ENCODE data around the gene OR5A1.
"Not testable (repeated sequence)": the region's sequence is repeated elsewhere in the genome, so short reads cannot be mapped to it uniquely, and the experiment has no call there.

OR5A1 gene

DNA sequence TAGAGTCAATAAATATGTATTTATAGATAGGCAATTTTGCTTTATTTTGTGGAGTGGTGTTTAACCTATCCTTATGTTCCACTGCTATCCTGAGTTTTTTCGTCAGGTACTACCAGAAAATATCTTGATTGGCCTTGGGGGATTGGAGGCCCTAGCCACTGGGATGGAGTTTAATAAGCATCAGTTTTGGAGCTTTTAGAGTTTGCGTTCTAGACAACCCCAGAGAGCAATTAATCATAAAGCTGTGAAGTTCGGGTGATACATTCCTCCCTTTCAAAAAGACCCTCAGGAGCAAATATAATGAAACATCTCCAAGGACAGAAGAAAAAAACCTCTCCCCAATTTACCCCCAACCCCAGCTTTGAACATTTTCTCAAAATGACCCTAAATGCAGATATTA, at the start of gene OR5A1:
Gene OR5A1, plus strand, starts transcription at position 301 of the 400 bp plus-strand sequence. CDS start 6,700 bp downstream, outside the sequence.
- DNase-seq (ENCODE audit: low spot score): no peak

DNA sequence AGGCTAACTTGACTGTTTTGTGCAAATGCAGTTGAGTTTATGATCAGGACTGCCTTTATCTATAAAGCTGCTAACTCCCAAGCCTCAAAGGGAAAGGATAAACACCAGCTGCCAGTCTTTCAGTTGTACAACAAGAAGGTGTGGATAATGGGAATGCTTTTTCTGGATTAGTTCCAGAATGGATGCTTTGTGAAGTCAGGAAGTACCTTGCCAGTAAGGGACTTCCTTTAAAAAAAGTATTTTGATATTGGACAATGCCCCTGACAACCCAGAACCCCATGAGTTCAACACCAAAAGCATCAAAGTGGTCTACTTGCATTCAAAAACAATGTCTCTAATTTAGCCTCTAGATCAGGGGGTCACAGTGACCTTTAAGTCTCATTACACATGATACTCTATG, 42.1 kb upstream of the OR5A1 start:
- no peak for DNase-seq (ENCODE audit: low spot score)

DNA sequence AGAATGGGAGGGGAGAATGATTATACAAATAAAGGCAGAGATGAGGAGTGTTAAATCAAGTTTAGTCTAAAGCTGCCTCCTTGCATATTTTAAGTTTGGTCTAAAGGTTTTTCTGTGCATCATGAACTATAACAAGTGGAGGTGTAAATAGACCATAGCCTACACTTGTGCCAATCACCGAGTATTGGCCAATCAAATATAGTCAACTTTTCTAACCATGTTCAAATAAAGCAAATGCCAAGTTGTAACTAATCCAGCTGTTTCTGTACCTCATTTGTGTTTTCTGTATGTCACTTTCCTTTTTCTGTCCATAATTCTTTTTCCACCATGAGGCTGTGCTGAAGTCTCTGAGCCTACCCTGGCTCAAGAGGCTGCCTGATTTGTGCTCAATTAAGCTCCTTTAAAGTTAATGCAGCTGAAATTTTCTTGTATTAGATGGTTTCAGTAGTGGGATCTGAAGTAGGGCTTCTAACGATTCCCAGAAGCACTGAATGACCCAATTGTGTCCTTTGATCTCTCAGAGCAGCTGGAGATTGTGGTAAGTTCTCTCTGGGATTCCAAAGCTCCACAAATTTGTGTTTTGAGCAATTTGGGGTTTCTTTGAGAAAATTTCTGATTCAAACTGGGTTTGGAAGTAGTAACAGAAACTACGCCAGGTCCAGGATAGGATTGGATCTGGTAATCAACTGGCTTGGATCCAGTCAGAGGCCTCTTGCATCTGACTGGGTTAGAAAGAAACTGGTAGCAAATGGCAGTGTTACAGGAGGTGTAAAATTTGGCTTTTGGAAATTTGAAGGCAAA, 35.6 kb upstream of the OR5A1 start:
- no peak for DNase-seq (ENCODE audit: low spot score)

DNA sequence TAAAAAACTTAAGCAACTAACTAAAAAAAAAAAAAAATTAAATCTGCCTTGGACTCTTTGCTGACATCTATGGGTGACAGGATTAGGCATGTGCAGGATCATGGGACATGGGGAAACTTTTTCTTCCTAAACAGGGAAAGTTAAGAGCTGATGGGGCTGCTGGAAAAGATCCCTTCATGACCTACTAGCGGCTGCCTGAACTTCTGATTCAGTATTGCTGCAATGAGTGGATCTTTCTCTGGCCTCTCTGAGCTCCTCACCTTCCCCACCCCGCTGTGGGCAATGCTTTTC, 35.1 kb upstream of the OR5A1 start:
- DNase-seq (ENCODE audit: low spot score): no peak

DNA sequence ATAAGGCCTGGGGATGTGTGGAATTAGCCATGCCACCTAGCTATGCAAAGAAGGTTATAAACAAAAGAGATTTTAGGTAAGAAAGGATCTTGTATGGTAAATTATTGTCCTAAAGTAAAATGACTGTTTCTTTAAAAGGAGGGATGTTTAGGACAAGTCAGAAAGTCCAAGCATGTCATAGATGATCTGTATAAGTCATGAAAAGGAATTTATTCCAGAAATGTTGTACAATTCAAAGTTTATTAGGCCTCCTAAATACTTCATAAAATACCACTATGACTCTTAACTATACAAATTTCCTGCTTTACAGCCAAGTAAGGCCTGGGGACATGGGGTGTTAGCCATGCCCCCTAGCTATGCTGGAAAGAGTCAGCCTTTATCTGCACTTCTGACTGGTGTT, 32.7 kb upstream of the OR5A1 start:
- no peak for DNase-seq (ENCODE audit: low spot score)

DNA sequence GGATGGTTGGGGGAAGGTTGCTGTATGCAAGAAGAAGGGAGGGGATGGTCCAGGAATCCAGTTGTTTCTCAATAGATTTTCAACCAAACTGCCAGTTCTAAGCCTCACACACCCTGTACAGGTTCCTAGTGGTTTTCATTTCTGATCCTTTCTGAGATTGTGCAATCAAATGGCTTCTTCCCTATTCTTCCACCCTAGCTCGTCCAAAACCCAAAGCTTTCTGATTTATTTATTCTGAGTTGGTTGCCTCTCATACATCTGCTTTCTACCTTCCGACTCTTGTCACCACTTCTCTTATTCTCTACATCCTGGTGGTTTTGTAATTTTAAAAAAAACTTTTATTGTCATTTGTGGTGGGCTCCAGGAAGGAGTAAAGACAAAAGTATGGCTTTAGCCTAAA, 22.6 kb upstream of the OR5A1 start:
- no peak for DNase-seq (ENCODE audit: low spot score)

DNA sequence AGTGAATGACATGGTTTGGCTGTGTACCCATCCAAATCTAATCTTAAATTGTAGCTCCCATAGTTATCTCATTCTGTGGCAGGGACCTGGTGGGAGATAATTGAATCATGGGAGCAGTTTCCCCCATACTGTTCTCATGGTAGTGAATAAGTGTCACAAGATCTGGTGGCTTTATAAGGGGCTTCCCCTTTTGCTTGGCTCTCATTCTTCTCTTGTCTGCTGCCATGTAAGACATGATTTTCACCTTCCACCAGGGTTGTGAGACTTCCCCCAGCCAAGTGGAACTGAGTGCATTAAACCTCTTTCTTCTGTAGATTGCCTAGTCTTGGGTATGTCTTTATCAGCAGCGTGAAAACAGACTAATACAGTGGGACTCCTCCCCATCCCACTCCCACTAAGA, 21.2 kb upstream of the OR5A1 start:
- DNase-seq (ENCODE audit: low spot score): no peak

DNA sequence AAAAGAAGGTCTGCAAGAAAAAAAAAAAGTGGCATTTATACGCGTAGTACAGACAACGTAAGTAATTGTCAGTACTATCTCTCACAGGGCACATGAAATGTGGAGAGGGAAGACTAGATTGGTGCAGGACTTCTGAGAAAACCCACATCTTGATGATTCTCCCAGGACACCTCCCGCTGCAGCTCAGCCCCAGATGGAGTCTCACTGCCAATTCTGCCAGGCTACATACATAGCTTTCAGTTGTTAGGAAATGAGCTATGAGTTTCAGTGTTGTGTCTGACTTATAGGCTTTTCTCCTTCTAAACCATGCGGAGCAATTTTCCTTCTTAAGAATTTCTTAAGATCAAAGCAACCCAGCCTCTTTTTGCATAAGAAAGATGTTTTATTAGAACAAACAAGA, 19.7 kb upstream of the OR5A1 start:
- DNase-seq (ENCODE audit: low spot score): no peak

DNA sequence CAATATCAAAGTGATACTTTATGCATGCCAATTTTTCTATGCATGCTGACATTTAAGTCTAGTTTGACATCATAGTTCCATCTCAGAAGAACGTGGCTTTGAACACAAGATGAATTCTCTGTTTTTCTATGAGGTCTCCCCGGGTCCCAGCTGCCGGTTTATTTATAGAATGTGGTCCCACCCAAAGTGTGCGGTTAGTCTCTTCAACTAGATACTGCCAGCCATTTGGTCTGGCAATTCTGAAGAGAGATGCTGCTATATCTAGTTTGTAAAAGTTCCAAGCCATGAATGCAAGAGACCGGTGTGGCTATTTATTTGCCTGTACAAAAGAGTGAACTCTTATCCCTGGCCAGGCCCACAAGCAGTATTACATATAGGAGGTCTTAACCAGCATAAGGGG, 19.2 kb upstream of the OR5A1 start:
- no peak for DNase-seq (ENCODE audit: low spot score)

DNA sequence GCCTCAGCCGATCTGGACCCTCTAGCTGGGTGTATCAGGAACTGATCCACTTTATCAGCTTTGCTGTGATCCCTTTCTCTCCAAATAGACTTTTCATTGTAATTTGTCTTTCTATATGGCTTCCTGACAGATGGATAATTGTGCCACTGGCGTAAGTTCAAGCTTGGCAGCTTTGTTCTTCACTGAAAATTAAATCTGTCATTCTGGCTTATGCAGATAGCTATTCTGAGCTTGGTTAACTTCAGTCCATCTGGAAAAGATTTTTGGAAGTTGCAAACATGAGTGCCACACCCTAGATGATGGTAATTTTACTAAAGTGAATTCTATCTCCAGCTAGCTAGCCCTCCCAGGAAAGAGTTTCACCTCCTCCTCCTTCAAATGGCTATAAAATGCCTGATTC, 18.1 kb upstream of the OR5A1 start:
- DNase-seq (ENCODE audit: low spot score): no peak

DNA sequence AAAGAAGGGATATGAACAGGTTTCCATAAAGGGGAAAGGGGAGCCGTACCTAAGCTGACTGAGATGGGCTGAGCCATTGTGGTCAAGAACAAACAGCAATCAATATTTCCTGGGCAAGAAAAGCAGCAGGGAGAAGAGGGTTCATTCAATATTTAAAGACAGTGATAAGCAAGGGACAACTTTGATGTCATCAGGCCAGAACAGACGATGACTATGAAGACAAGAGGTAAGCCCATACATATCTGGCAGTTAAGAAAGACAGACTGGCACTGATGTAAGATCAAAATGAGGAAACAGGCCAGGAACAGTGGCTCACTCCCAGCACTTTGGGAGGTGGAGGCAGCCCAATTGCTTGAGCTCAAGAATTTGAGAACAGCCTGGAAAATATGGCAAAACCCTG, 12.4 kb upstream of the OR5A1 start:
- no peak for DNase-seq (ENCODE audit: low spot score)

DNA sequence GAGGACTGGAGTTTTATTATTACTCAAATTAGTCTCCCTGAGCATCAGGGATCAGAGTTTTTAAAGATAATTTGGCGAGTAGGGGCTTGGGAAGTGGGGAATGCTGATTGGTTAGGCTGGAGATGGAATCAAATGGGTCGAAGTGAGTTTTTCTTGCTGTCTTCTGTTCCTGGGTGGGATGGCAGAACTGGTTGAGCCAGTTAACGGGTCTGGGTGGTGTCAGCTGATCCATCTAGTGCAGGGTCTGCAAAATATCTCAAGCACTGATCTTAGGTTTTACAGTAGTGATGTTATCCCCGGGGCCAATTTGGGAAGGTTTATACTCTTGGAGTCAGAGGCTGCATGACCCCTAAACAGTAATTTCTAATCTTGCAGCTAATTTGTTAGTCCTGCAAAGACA, 11.1 kb upstream of the OR5A1 start:
- DNase-seq (ENCODE audit: low spot score): no peak

DNA sequence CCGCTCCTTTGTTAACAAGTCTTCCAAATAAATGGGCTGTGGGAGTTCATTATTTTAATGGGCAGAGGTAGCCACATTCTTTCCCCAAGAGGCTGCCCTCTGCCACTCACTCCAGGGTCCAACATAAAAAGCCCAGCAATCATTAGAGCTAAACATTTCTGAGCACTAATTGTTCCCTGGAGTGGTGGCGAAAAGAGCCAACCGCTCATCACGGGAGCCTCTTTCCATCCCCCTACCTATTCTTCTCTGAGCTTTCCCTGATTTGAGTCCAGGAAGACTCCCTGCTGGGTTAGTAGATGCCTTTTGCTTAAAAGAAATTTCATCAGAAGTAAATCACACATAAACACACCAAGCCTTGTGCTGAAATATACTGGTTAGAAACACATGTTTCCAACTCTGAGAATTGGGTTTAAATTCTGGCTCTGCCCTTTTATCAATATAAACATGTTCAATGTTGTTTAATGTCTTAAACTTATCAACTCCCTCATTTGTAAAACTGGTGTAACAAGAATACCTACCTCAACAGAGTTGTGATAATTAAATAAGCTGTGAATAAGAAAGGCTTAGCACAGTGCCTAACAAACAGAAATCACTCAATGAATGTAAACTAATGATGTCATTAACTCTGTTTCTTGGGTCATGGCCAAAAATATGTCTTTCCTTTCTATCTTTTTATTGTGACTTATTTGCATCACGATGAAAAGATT, 9.8 kb upstream of the OR5A1 start, which contains the start of gene OR5A2:
Gene OR5A2, minus strand, starts transcription at position 53 of the 707 bp plus-strand sequence. CDS start 3,460 bp downstream, outside the sequence.
- no peak for DNase-seq (ENCODE audit: low spot score)

DNA sequence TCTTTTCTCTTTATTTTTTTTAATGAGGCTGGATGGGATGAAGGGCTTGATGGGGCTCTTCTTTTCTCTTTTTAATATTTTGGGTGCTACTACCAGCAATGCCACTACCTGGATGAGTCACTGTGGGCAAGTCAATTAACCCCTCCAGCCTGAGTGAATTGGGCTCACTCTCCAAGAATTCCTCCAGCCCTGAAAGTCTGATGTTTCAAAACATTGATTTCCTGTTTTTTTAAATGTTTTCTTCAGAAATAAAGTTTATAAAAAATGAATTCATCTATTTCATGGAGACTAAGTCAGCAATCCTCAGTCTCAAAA, 9.2 kb upstream of the OR5A1 start:
- no peak for DNase-seq (ENCODE audit: low spot score)

DNA sequence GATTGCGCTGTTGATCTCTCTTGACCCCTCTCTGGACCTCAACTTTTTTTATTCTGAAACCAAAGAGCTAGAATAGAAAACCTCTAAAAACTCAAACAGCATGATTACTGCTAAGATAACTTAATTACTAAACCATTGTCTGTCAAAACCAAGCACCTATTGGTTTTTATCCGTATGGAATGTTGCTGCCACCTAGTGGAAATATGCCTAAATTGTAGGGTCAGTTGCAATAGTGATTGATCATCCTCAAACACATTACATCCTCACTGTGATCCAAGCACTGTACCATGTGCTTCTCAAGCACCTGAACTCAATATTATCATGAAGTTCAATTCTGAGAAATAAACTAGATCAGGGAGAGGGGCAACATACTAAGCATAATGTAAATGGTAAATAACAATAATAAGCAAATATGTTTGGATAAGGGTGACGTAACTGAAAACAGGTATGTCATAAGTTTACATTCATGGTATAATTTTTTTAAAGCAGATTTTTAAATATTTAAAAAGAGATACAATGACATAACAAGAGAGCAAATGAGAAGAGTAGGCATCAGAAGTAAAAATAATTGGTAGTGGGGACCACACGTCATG, 6.2 kb upstream of the OR5A1 start:
- DNase-seq (ENCODE audit: low spot score): peak; percentile 31

DNA sequence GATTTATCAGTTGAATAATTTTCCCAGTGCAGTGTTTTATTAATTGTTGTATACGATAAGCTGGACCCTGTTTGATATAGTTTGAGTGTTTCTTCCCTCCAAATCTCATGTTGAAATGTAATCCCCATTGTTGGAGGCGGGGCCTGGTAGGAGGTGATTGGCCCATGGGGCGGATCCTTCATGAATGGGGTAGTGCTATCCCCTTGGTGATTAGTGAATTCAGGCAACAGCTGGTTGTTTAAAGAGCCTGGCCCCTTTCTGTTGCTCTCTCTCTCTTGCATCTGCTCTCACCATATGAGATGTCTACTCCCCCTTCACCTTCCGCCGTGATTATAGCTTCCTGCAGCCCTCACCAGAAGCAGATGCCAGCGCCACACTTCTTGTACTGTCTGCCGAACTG, 1.5 kb downstream of the OR5A1 start:
- DNase-seq (ENCODE audit: low spot score): no peak

DNA sequence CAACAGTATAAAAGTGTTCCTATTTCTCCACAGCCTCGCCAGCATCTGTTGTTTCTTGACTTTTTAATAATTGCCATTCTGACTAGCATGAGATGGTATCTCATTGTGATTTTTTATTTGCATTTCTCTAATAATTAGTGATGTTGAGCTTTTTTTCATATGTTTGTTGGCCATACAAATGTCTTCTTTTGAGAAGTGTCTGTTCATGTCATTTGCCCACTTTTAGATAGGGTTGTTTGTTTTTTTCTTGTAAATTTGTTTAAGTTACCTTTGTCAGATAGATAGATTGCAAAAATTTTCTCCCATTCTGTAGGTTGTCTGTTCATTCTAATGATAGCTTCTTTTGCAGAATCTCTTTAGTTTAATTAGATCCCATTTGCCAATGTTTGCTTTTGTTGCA, 9.4 kb downstream of the OR5A1 start:
- DNase-seq (ENCODE audit: low spot score): not testable (repeated sequence)

DNA sequence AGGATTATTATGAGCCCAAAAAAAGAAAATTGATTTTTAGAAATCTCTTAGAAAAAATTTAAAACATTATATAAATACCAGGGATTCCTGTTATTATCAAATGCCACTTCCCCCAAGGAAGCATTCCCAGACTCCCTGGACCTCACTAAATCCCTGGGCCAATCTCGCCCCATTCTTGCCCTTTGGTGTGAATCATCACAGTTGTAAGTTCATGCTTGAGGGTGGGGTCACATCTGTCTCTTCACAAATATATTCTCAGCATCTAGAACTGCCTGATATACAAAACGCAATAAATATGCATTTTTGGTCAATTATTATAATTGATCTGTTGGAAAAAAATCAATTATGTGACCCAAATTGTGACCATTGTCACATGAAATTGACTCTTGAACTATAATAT, 12.2 kb downstream of the OR5A1 start:
- DNase-seq (ENCODE audit: low spot score): no peak

DNA sequence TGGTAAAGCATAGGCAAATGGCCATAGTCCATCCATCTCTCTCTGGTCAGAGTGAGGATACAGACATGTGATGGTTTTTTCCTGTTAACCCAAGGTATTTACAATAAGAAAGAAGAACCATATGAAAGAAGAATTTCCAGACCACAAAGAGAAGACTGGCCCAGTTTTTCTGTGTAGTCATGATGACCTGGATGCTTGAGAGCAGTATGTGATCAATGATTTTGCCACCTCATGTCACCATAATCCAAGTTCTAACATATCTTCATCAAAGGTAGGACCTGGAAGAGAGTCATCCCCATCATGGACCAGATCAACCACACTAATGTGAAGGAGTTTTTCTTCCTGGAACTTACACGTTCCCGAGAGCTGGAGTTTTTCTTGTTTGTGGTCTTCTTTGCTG, 20.4 kb downstream of the OR5A1 start, which contains the start of gene OR4D6:
Gene OR4D6, plus strand, starts transcription at position 301 of the 400 bp plus-strand sequence. Its CDS starts 0 bp downstream, at position 301.
- no peak for DNase-seq (ENCODE audit: low spot score)

DNA sequence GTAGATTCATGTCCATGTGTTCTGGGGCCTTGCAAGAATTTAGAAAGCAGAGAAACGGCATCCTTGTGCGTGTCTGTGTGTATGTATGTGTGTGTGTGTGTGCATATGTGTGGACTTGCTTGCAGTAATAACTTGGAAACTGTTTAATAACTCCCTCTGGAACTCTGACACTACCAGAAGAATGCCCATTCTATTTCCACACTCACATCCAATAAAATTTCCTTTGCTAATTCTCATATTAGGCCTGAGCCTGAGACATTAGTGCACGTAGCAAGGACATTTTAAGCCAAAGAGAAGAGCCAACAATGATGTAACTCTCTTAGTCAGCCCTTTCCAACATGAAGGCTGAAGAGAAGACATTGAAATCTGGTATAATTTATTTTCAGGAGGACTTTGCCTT, 23.6 kb downstream of the OR5A1 start:
- DNase-seq (ENCODE audit: low spot score): no peak

DNA sequence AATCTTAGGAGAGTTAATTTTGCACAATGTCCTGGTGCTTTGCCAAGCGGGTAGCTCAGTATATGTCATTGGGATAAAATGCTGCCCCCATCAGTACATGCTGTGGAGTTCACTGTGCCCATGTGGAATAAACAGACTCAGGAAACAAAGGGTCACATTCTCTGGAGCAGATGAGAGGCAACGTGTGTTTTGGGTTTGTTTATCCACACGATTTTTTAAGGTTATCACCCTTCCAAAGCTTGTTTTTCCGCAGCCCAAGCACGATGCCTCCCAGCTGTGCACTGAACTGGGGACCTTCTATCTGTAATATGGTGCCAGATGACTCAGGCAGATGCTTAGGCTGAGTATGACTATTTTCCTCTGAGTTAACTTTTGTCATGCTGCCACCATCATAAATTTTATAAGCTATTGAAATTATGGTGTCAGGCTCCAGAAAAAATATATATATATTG, 26.9 kb downstream of the OR5A1 start:
- no peak for DNase-seq (ENCODE audit: low spot score)

DNA sequence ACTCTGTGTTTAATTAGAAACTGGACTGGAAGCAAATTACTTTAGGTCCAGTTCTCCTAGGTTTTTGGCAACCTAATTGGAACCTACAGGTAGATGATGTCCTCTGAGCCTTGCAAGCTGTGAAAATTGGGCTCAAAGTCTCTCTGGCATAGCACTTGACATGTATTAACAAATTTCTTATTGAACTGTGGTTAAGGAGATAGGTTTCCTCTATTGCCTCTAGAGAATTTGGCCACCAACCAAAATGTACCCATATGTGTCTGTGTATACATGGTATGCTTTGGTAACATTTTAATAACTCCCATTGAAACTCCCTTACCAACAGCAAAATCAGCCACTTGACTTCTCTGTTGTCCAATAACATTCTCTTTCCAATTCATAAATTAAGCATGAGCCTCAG, 36.7 kb downstream of the OR5A1 start, which contains the start of gene OR4D10:
Gene OR4D10, plus strand, starts transcription at position 301 of the 400 bp plus-strand sequence. CDS start 4,115 bp downstream, outside the sequence.
- DNase-seq (ENCODE audit: low spot score): no peak

DNA sequence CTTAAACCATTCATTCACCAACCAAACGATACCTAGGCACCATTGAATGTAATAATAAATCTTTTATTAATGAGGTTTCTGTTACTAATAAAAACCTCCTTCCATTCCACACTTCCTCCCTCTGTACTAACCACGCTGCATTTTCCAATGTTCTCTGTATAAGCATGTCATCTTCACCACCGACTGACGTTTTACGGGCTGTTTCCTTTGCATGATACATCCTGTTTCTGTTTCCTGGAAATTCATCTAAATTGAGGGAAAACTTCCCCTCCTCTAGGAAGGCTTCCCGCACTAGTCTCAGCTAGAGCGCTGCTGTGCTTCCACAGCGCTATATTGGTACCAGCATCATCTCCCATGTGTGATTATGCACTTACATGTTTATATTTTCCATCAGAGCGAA, 38.9 kb downstream of the OR5A1 start:
- no peak for DNase-seq (ENCODE audit: low spot score)
